ENCODE results near the gene XRCC4. TPM values are rescaled to one million over a fixed set of nuclear protein-coding genes. Genes with fewer than 3 reads are reported as not detected.
A peak's percentile ranks its signal among the peaks of the same experiment; 100 is the strongest.
"Not testable (repeated sequence)": the region's sequence is repeated elsewhere in the genome, so short reads cannot be mapped to it uniquely, and the experiment has no call there.

XRCC4 gene
- total RNA-seq = 12.3 and 17.9 TPM in 2 replicates

DNA sequence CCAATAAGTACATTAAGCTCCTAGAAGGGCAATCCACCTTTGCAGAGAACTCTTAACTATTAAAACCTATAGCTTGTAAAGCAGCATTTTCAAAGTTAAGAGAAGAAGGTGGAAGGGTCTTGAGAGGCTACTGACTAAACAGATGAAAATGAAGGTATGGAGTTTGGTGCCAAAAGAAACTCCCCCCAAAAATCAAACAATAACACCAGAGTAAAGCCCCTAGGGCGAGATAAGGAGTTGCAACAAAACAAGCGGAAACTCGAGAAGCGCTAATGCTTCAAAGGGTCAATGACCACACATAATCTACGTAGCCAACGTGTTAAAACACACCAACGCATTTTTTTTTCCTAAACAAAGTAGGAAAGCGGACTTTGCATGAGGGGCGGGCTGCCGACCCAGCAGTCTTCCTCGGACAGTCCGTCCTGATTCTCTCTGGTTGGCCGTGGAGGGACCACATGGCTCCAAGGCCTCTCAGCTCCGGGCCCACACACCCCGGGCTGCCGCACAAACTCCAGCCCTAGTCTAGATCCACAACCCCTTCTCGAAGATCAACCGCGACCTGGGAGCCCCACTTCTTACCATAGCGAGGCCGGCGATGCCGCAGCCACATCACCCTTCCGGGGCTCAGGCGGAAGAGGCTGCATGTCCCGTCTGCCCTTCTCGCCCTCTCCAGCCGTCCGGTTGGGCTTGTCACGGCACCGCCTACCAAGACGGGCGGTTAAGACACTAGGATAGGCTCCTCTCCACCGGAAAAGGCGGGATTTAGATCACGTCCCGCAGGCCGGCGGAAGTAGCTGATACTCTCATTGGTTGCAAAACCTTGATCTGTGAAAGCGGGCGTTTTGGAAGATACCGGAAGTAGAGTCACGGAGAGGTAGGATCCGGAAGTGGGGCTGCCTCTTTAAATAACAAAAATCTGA, at the start of gene XRCC4, which contains the start of gene TMEM167A:
Gene XRCC4, plus strand, starts transcription at position 806 of the 920 bp plus-strand sequence. CDS start 27,373 bp downstream, outside the sequence.
Gene TMEM167A, minus strand, starts transcription at position 653 of the 920 bp plus-strand sequence. Its CDS starts 71 bp downstream, at position 582.
- DNase-seq (ENCODE audit: low read depth) = peak; percentile 98

DNA sequence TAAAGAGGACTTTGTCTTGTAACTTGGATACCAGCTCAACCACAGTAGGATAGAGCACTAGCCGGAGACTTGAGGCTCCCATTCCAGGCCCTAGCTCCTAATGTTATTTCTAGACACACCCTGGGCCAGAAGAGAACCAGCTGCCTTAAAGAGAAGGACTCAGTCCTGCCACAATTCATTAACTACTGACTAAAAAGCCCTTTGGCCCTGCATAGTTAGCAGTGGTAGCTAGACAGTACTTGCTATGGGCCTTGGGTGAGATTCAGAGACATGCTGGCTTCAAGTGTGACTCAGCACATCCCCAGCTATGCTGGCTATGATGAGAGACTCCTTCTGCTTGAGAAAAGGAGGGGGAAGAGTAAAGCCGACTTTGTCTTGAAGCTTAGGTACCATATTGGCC, 47.4 kb upstream of the XRCC4 start:
- DNase-seq (ENCODE audit: low read depth) = peak; percentile 95

DNA sequence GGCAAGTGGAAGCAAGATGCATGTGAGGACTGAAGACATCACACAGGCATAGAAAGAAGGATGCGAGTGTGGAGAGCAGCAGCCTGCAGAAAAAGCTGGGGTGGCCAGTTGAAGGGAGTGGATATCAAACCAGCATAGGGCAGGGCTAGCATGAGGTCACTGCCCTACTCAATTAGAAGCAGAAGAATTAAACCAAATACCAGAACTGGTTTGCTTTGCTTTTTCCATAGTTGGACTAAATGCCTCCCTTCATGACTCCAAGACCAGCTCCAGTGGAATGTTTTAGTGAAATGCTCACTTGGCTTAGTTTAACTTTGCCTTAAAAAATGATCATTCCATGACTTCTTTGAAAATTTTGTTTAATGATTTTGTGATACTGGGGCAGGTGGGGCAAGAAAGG, 46.0 kb upstream of the XRCC4 start:
- DNase-seq (ENCODE audit: low read depth) = no peak

DNA sequence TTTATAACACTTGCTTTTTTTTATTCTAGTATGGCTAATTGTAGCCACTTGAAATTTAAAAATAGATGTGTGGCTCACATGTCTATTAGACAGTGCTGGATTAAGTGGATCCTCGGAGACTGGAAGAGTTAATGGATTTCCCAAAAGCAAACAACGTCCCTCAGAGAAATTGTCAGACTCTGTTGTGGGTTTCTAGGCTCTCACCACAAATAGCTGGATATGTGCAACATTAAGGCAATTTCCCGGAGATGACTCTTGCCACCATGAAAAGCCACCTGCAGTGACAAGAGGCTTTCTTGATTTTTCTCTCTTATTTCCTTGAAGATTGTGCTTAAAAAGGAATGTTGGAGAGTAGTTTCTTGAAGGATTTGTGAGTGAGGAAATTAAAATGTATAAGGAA, 43.3 kb upstream of the XRCC4 start:
- no peak for DNase-seq (ENCODE audit: low read depth)

DNA sequence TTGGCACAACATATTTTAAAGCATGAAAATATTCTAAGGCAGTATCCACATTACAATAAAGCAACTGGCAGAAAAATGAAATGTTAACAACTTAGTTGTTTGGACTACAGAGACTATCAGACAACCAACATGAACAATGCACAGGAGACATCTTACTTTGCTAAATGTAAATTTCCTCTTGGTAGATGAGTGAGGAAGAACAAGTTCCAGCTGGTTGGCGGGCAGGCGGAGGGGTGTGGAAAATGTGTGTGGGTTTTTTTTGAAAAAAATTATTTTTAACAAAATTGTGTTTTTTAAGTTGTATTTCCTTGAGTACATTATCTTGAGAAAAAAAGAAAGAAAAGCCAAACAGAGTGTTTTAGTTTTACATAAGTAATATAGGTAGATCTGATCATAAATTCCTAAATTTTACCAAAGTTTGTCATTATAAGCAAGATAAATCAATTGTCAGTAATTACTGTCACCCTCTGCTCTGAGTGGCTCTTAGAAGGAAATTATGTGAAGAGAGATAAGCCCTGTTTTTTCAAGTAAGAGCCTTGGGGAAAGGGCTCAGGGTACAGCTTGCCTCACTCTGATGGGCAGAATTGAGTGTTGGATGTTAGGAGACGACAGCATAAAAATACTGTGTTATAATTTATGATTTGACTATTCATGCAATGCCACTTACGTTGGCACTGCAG, 42.7 kb upstream of the XRCC4 start:
- no peak for DNase-seq (ENCODE audit: low read depth)

DNA sequence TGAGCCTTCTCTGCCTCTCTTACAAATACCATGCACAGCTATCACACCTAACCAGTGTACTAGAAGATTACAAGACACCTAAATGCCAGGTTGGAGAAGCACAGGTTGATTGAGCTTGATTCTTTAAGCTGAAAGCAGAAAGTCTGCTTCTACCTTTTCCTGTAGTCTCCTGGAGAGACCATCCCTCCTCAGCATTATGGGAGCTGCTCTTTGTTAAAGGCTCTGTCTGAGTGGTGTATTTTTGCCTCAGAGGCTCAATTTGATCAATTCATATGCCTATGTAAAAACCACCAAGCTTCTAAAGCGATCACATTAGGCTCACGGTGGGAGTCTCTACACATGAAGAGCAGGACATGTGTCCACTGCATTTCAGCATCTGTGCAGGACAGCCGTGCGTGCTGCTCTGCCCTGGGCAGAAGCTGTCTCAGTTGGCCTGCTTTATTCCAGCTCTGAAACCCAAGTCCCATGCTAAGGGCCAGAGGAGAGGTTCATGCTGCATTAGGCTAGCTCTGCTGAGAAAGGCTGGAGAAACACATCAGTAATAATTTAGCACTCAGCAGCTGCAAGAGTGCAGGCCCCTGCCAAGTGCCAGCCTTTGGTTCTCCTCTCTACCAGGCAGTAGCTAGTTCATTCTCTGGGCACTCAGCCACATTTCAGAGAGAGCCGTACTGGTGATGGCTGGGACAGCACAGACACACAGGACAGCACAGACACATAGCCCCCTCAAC, 41.8 kb upstream of the XRCC4 start:
- DNase-seq (ENCODE audit: low read depth) = no peak

DNA sequence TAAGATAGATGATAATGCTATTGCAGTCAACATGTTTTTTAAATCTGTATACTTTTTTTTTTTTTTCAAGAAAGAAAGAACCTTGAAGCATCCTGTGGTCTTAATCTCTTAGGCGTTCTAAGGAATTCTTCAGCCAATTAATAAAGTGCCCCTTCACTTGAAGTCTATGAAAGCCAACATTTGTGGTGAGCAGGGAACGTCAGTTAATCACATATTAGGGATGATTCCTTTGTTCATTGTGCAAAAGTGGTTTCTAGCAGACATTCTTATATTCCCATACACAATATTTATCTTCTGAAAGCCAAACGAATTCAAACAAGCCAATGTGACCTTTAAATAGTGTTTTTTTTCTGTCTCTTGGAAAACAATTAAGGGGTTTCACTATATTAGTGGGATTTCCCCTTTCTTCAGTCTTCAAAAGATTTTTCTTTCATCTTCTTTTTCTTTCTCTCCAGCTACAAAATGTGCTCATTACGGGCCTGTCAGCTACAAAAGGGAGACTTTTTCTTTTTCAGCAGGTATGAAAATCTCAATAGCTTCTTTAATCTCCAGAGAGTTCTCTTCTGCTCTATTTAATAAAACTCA, 40.3 kb upstream of the XRCC4 start:
- DNase-seq (ENCODE audit: low read depth) = no peak

DNA sequence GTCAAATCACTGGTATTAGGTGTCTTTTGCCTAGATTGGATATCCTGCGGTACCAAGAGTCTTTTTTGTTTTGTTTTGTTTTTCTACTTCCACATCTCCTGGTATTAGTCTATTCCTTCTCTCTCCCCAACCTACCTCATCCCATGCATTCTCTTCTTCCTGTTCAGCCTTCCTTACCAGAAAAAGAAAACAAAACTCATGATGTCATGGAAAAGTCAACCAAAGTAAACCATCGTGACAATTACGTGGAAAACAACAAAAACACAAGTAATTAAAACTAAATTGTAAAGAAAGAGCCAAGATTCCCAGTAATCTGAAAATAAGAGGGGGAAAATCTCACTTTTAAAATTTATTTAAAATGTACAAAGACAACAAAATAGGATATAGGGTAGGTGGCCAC, 38.4 kb upstream of the XRCC4 start:
- DNase-seq (ENCODE audit: low read depth) = no peak

DNA sequence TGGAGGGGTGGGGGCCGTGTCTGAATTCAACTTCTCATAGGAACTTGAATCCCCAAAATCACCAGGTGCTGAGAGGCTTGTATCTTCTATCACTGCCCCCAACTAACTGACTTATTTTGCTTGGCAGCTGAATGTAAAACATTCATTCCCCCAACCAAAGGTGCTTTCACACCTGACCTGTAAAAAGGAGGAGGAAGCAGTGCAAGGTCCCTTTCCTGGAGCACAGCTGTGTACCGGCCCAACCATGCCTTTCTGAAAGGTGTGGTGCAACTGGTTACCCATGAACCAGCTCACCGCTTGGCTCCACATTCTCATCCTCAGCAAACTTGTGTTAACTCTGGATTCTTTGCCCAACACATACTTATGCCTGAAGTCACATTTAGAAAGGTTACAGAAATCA, 34.8 kb upstream of the XRCC4 start:
- no peak for DNase-seq (ENCODE audit: low read depth)

DNA sequence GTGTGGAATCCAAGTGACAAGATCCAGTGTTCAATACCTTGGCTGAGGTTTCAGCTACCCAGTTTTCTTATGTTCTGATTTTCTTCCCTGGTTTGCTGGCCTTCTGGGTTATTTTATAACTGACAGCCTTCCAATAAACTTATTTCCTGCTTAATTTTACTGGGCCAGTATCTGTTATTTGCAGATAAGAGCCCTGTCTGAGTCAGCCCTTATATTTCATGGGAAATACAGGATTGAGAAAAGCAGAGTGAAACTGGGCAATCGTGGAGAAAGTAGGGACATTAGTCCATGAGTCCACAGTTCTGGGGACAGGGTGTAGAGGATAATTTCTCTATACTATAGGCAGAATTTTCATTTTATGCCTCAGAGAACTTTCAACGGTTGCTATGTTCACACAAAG, 32.4 kb upstream of the XRCC4 start:
- no peak for DNase-seq (ENCODE audit: low read depth)

DNA sequence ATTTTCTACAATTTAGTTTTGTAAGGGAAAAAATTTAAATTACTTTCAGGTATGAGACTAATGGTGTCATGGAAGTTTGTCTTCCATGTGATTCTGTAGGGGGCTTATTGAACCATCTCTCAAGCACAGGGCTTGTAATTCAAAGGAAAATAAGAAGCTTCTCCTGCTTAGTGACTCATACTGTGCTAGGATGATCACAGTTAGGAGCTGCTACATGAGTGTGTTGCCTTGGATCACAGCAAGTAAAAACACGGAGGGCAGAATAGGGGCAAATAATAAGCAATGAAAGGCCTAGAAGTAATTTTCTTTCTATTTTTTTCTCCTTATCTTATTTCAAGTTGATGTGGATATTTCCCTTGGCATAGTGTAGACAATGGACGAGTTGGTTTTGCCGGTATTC, 29.1 kb upstream of the XRCC4 start:
- DNase-seq (ENCODE audit: low read depth) = peak; percentile 47

DNA sequence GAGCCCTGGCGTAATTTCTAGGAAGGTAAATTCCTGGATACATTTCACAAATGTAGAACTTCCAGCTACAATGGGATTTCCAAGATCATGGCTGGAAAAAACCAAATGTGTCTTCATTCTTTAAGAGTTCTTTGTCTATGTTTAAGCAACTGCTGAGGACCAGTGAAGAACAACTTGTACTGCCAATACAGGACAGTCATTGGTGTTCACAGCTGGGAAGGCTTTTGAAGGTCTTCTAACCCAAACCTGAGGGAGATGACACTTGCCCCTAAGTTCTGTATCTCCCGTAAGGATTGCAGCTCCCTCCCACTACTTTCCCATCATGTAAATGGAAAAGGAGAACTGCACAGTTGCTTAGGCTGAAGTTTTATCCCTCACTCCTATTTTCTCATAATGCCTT, 28.5 kb upstream of the XRCC4 start:
- DNase-seq (ENCODE audit: low read depth) = no peak

DNA sequence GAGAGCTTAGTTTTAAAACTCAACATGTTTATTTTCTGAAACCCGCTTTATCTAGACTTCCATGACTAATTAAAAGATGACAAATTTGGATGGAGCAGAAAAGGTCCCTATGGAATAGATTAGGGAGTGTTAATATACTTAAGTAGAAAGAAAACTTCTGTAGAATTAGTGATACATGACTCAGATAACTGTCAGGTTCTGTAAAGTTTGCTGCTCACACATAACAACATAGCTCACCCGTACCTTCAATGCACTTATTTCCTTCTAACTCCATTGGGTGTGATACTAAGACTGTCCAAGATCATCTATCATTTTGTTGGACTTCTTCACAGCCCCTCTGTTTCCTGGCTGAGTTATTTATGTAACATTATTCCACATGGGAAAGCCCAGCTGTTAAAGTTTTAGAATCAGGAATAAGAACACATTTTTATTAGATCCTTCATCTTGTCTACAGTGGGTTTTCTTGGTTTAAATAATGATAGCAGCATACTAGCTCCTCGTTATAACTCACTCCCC, 27.9 kb upstream of the XRCC4 start:
- DNase-seq (ENCODE audit: low read depth) = no peak

DNA sequence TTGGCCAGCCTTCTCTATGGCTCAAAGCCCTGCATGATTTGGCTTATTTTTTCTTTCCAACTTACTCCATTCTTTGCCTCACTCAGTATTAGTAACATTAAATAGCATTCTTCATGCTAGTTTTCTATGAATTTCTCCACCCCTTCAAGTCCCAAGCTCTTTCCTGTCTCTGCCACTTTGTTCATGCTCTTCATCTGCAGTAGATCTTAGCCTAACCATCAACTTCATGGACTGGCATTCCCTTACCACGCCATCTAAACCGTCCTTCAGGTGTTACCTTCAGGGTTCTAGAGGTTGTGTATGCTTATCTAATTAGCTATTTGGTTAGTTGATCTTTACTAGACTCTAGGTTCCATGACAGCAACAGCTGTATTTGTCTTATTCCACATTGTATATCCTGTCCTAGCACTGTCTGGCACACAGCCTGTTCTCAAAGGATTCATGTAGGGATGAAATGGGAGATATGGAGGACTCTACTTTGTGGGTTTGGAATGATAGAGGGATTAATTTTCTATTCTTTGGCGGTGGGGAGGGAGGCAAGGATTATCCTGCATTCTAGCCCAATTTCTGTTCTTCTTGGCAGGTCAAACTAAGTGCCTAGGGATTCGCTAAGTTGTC, 26.5 kb upstream of the XRCC4 start:
- no peak for DNase-seq (ENCODE audit: low read depth)

DNA sequence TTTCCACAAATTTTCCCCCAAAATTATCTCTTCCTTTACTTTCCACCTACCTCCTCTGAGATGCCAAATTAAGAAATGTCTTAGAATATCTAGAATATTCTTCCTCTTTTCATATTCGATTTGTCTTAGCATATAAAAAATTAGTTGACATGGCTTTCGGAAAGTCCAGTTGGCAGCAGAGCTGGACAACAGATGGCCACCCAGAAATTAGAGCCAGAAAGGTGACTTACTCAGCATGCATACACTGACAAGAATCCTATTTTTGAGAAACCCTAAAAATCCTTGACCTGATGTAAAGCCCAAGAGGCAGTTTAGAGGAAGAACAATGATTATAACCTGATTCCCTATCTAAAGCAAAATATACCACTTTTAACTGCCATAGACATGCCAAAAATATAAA, 22.2 kb upstream of the XRCC4 start:
- no peak for DNase-seq (ENCODE audit: low read depth)

DNA sequence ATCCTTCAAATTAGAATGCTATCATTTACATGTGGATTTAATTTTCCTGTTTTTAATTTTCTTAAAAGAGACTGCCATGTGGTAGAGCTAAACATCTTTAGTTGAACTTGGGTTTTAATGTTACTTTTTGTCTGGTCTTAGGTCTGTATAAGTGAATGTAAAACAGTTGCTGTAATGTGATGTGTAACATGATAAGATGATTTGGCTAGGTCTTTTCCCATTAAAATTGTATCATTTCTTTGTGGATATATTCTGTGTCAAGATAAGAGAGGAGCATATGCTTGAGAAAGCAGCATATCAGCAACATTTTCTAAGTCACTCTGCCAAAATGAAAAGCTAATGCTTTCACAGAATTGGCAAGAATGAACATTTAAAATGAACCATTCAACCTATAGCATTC, 18.6 kb upstream of the XRCC4 start:
- no peak for DNase-seq (ENCODE audit: low read depth)

DNA sequence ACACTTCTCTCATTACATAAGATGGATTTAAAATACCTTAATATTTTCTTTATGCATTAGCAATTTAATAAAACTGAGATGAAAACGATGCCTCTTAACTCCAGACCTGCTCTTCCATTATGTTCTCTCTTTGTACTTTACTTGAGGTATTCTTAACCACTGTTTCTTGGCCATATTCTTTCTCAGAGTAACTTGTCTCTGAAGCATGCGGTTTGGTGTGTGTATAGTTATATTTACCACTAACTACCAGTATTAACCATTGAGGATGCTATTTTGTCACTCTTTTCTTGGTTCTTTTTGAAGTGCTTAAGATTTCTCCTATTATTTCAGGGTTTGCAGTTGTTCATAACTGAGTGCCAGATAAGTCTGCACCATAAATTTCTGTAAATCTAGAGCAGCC, 18.0 kb upstream of the XRCC4 start:
- DNase-seq (ENCODE audit: low read depth) = no peak

DNA sequence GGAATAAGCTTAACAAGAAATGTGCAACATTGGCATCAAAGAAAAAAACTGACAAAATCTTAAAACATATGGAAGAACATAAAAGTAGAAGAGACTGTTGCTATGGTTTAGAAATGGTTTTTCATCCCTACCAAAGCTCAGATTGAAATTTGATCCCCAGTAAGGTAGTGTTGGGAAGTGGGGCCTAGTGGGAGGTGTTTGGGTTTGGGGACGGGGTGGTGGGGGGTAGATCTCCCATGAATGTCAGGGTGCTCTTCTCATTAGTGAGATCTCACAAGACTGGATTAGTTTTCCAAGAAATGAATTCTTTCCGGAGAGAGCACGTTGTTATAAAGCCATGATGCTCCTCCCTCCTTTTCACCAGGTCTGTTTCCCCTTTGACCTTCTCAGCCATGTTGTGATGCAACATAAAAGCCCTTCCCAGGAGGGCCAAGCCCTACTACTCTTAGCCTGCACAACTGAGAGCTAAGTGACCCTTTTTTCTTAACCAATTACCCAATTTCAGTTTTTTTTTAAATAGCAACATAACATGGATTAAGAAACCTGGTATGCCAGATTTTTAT, 10.7 kb upstream of the XRCC4 start:
- no peak for DNase-seq (ENCODE audit: low read depth)

DNA sequence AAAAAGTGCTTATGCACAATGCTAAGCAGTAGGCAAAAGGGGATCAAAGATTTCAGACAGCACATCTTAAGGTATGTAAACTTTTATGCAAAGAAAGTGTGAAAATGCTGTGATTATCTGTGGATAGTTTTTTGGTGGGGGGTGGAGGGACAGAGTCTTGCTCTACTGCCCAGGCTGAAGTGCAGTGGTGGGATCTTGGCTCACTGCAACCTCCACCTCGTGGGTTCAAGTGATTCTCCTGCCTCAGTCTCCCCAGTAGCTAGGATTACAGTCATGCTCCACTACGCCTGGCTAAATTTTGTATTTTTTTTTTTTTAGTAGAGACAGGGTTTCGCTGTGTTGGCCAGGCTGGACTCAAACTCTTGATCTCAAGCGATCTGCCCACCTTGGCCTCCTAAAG, 10.0 kb upstream of the XRCC4 start:
- DNase-seq (ENCODE audit: low read depth) = not testable (repeated sequence)

DNA sequence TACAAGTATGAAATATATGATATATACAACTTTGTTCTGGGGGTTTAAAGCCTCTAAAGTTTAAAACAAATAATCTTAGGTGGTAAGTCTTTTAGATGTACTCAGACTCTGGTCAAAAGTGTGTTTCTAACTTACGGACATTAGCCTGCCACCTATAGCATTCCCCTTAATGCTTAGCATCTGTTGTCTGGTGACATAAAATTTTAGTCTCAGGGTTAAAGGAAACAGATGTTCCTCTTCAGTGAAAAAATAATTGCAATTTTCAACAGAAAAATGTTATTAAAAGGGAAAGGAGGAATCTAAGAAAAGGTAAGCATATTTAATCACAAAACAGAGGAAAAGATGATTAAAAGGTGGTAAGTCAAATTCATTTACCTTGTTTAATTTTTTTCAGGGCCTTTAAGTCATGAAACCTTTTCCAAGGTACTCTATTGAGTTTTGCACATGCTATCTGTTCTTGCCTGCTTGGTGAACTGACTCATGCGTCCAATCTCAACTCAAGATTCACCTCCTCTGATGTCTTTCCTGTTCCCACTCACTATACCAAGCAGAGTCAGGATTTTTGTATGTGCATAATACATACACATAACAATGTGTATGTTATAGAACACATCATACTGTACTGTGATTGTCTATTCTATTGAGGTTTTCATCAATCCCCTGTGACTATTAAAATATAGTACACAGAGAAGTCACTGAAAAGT, 8.1 kb upstream of the XRCC4 start:
- no peak for DNase-seq (ENCODE audit: low read depth)
